HepG2 (cell line): Measurements from ENCODE around the gene ZFPL1. TPM values are rescaled to one million over a fixed set of nuclear protein-coding genes. Genes with fewer than 3 reads are reported as not detected.

Source experiments
- ATAC-seq: fragments of 200-7000 bp; cut with Tn5 transposase; 3 replicates; pipeline ENCODE4 v1.9.1; 2020; ENCODE audit warnings: mild to moderate bottlenecking, moderate library complexity
- BruUV-seq: library from RNA; stranded (reverse); fragments of 400-500 nt; replicated peaks from 2 replicates; lab custom pipeline; 2021; lab: Mats Ljungman, UMichigan
- CTCF ChIA-PET: fragments of 300-600 bp; formaldehyde crosslinking; extraction: SDS; loops from one replicate; lab custom pipeline; 2021; ENCODE audit warnings: low total read pairs, inconsistent platforms, low intra/inter-chr PET ratio; lab: Yijun Ruan, JAX
- POLR2A ChIA-PET: fragments of 350-600 bp; sonication (Branson Sonifier 250); formaldehyde crosslinking; loops from one replicate; lab custom pipeline; 2020; ENCODE audit warnings: antibody characterized with exemption, inconsistent platforms; lab: Yijun Ruan, JAX
- DNase-seq: peaks from one replicate; pipeline ENCODE4 v3.0.0-alpha.2; 2015; ENCODE audit warnings: low spot score
- FAIRE-seq: peaks from 3 replicates; lab custom pipeline; 2011; peaks lifted over from hg19 to GRCh38; lab: Jason Lieb, UNC
- H2AFZ ChIP-seq: one replicate; pipeline ENCODE4 v1.6.1; 2011; ENCODE audit warnings: low read length, inconsistent platforms
- H3K27ac ChIP-seq: fragments of 300-600 bp; 3 replicates; pipeline ENCODE4 v1.8.0; 2011; ENCODE audit warnings: mixed run types, mild to moderate bottlenecking, mixed read lengths, low read length, inconsistent platforms; ENCODE audit not compliant: insufficient read depth; ENCODE audit errors: extremely low read length
- H3K27me3 ChIP-seq, 2 experiments: fragments of 200-600 bp in 1 of 2; 2 replicates in 1 of 2; 3 replicates in 1 of 2; pipeline versions ENCODE4 v1.6.0 to v1.8.0; 2011; ENCODE audit warnings: low read length in 2 of 2, mild to moderate bottlenecking in 2 of 2, moderate library complexity in 2 of 2, inconsistent platforms in 1 of 2; ENCODE audit not compliant: insufficient read depth in 2 of 2, control insufficient read depth in 1 of 2
- H3K36me3 ChIP-seq, 2 experiments: fragments of 200-600 bp in 1 of 2; replicated peaks in 1 of 2; 2 replicates in 1 of 2; 3 replicates in 1 of 2; pipeline versions ENCODE4 v1.5.1 to v1.8.0; 2011; ENCODE audit warnings: low read length in 2 of 2, inconsistent platforms in 1 of 2; ENCODE audit not compliant: insufficient read depth in 2 of 2, control insufficient read depth in 1 of 2
- H3K4me1 ChIP-seq: 2 replicates; pipeline ENCODE4 v1.5.1; 2012; ENCODE audit warnings: low read length, inconsistent platforms; ENCODE audit not compliant: insufficient read depth
- H3K4me2 ChIP-seq: 2 replicates; pipeline ENCODE4 v1.6.0; 2011; ENCODE audit warnings: low read depth, low read length, inconsistent platforms
- H3K4me3 ChIP-seq, 3 experiments: fragments of 200-600 bp in 1 of 3; sonication (generic), shearing (Covaris generic) in 1 of 3; replicated peaks in 1 of 3; 2 replicates each; pipeline ENCODE4 v1.5.1; 2011 to 2016; ENCODE audit warnings: low read length in 3 of 3, inconsistent platforms in 2 of 3, low read depth in 2 of 3, mild to moderate bottlenecking in 2 of 3, control low read depth in 1 of 3, mixed read lengths in 1 of 3; ENCODE audit not compliant: insufficient read depth in 1 of 3
- H3K79me2 ChIP-seq: one replicate; pipeline ENCODE4 v1.6.1; 2011; ENCODE audit warnings: low read length, inconsistent platforms; ENCODE audit not compliant: insufficient read depth
- H3K9ac ChIP-seq: 2 replicates; pipeline ENCODE4 v1.6.0; 2011; ENCODE audit warnings: mild to moderate bottlenecking, low read depth, low read length, inconsistent platforms; ENCODE audit not compliant: insufficient read depth
- H3K9me3 ChIP-seq: 2 replicates; pipeline ENCODE4 v1.5.1; 2012; ENCODE audit warnings: mild to moderate bottlenecking, low read length
- H4K20me1 ChIP-seq: 2 replicates; pipeline ENCODE4 v1.6.0; 2011; ENCODE audit warnings: inconsistent platforms, mild to moderate bottlenecking, low read length, moderate library complexity; ENCODE audit not compliant: insufficient read depth
- ZNF33A ChIP-seq: sonication (generic); formaldehyde crosslinking; IDR thresholded peaks from 2 replicates; pipeline ENCODE4 v1.5.1; 2020; ENCODE audit warnings: missing genetic modification reagents, mild to moderate bottlenecking, moderate library complexity, borderline replicate concordance
- ZNF496 ChIP-seq: sonication (generic); formaldehyde crosslinking; IDR thresholded peaks from 2 replicates; pipeline ENCODE4 v1.8.1; 2023; ENCODE audit warnings: mild to moderate bottlenecking, moderate library complexity, missing genetic modification reagents; ENCODE audit not compliant: insufficient replicate concordance
- ZNF546 ChIP-seq: sonication (generic); formaldehyde crosslinking; conservative IDR thresholded peaks from 2 replicates; pipeline ENCODE4 v1.8.1; 2023; ENCODE audit warnings: mild to moderate bottlenecking, missing genetic modification reagents
- WGBS: methylation state at CpG from one replicate; pipeline ENCODE4 v1.1.6; 2017; ENCODE audit warnings: low lambda C conversion rate; 5-methylcytosine and 5-hydroxymethylcytosine counted together
- in situ Hi-C: cut with HindIII; loops from 2 replicates; pipeline ENCODE4 v1.10.0; 2017; ENCODE audit warnings: low pct_unique_long_range_greater_than_20kb; ENCODE audit not compliant: extremely low pct_ligation_motif_present
- intact Hi-C: fragments of 100-400 bp; cut with micrococcal nuclease; formaldehyde crosslinking; loops from one replicate; pipeline ENCODE4 v1.10.0; 2022; ENCODE audit not compliant: unreplicated experiment
- polyA plus RNA-seq, 8 experiments: library from polyadenylated mRNA; depleted of rRNA in 3 of 8; stranded (reverse) in 7 of 8; unstranded in 1 of 8; fragments of >200 nt; fragmentation: Illumina TruSeq in 4 of 8; extraction: Trizol in 4 of 8; gene quantifications; 2 replicates each; pipeline versions ENCODE4 v1.2.1 to v1.2.3, GENCODE V29; 2011 to 2016; ENCODE audit warnings: low read depth in 4 of 8, missing spikeins in 1 of 8, mixed read lengths in 1 of 8; ENCODE audit not compliant: insufficient read depth in 1 of 8
- total RNA-seq, 5 experiments: library from RNA; depleted of rRNA; stranded (reverse); fragments of >200 nt; fragmentation: Illumina TruSeq; extraction: Trizol; gene quantifications; 2 replicates each; pipeline ENCODE4 v1.2.3, GENCODE V29; 2016; ENCODE audit warnings: low read depth in 1 of 5
- TF ChIP-seq, protein P1 (sequence below): sonication (generic); formaldehyde crosslinking; IDR thresholded peaks from 2 replicates; pipeline ENCODE4 v1.5.0; 2020; ENCODE audit warnings: missing genetic modification reagents

The ZFPL1 gene
- total and polyA plus RNA-seq, 2 of the 13 experiments (the other 11 are each of a cell fraction or from before 2014, with no cell fraction given), result 32.2 to 56.0 TPM

DNA sequence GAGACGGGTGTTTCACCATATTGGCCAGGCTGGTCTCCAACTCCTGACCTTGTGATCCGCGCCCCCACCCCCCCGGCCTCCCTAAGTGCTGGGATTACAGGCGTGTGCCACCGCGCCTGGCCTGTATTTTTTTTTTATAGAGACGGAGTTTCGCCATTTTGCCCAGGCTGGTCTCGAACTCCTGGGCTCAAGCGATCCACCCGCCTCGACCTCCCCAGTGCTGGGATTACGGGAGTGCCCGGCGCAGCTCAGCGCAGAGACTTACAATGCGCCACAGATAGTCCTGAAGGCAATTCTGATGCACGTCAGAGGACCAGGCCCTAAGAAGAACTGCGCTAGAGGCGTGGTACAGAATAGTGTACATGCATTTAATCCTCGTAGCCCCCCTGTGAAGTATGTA lies 11.4 kb downstream of the ZFPL1 start:
- CTCF ChIA-PET, result no interaction called here
- Histone ChIP-seq H2AFZ (no peak overlapping the region), H3K27me3 (no peaks in the 10 kb centered on the region; a peak in 1 of 5 replicates), H4K20me1 (no peaks in the 10 kb centered on the region), H3K4me3 (peak overlapping the region; percentile 78 to 85 (median 83); a peak in 3 of 6 replicates), H3K27ac (peak overlapping the region; percentile 93), H3K9me3 (no peaks in the 10 kb centered on the region), H3K4me1 (peaks cover 50% of the 10 kb centered on the region), H3K36me3 (peaks cover 0 to 4% of the 10 kb centered on the region in 2 experiments; a peak in 1 of 5 replicates), H3K79me2 (peaks cover 5% of the 10 kb centered on the region), H3K4me2 (peak overlapping the region; percentile 98), H3K9ac (peak overlapping the region; percentile 83)
- 92% methylated on average over 22 of the region's 22 CpGs for WGBS
- in situ Hi-C loops (no loop called here), intact Hi-C loops (no loop called here)
- DNase-seq (no peak), ATAC-seq (no peak), FAIRE-seq (no peak)
- POLR2A ChIA-PET, result interaction anchor here (1.5 to 8.1 kb wide), 8 partner anchors 17 to 86 kb away, joined by 4 to 86 read pairs (median 6); partner anchors contain the start of genes CAPN1, FAU, MRPL49 and TM7SF2
- TF ChIP-seq ZNF33A (CRISPR knock-in tag) (no peak), ZNF496 (CRISPR knock-in tag) (no peak), ZNF546 (CRISPR knock-in tag) (peak; percentile 28; the same call in 1 of the 2 replicates)
- TF ChIP-seq, protein P1, sequence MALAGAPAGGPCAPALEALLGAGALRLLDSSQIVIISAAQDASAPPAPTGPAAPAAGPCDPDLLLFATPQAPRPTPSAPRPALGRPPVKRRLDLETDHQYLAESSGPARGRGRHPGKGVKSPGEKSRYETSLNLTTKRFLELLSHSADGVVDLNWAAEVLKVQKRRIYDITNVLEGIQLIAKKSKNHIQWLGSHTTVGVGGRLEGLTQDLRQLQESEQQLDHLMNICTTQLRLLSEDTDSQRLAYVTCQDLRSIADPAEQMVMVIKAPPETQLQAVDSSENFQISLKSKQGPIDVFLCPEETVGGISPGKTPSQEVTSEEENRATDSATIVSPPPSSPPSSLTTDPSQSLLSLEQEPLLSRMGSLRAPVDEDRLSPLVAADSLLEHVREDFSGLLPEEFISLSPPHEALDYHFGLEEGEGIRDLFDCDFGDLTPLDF (CRISPR knock-in tag), result no peak
- BruUV-seq, result no TSS peak
